SK-N-SH (cell line): Measurements from ENCODE around the gene CENPT. TPM values are rescaled to one million over a fixed set of nuclear protein-coding genes. Genes with fewer than 3 reads are reported as not detected.

ENCODE experiments used
- CTCF ChIA-PET: fragments of 300-600, 350-600 bp; formaldehyde crosslinking; extraction: SDS; loops from one replicate; lab custom pipeline; 2021; lab: Yijun Ruan, JAX
- POLR2A ChIA-PET: fragments of 350-600 bp; sonication (Branson Sonifier 250); formaldehyde crosslinking; extraction: SDS; loops from one replicate; lab custom pipeline; 2020; ENCODE audit warnings: antibody characterized with exemption, inconsistent platforms; lab: Yijun Ruan, JAX
- DNase-seq: peaks from one replicate; pipeline ENCODE4 v3.0.0; 2012
- H2AFZ ChIP-seq: fragments of 200-600 bp; sonication (generic); 2 replicates; pipeline ENCODE4 v1.8.1; 2016; ENCODE audit warnings: antibody characterized with exemption, mild to moderate bottlenecking, low read depth
- H3F3A ChIP-seq: fragments of 200-600 bp; sonication (generic); replicated peaks from 2 replicates; pipeline ENCODE3; 2016; ENCODE audit warnings: antibody characterized with exemption, mild to moderate bottlenecking; ENCODE audit not compliant: insufficient read depth
- H3K27ac ChIP-seq, 2 experiments: fragments of 200-500 bp in 1 of 2; fragments of 200-600 bp in 1 of 2; sonication (Bioruptor generic) in 1 of 2; sonication (generic), shearing (Covaris generic) in 1 of 2; 2 replicates each; pipeline versions ENCODE4 v1.5.1 to v1.6.1; 2014 to 2016; ENCODE audit warnings: low read depth in 2 of 2, inconsistent platforms in 1 of 2, low read length in 1 of 2, mild to moderate bottlenecking in 1 of 2, mixed read lengths in 1 of 2
- H3K27me3 ChIP-seq: fragments of 200-600 bp; sonication (generic), shearing (Covaris generic); 2 replicates; pipeline ENCODE4 v1.6.1; 2016; ENCODE audit warnings: mixed run types; ENCODE audit not compliant: insufficient read depth
- H3K36me3 ChIP-seq, 2 experiments: fragments of 200-500 bp in 1 of 2; fragments of 200-600 bp in 1 of 2; sonication (Bioruptor generic) in 1 of 2; sonication (generic) in 1 of 2; replicated peaks in 1 of 2; 2 replicates each; pipeline versions ENCODE3 to v1.5.1; 2014 to 2016; ENCODE audit warnings: low read length in 1 of 2, mild to moderate bottlenecking in 1 of 2; ENCODE audit not compliant: insufficient read depth in 2 of 2, control insufficient read depth in 1 of 2
- H3K4me1 ChIP-seq, 2 experiments: fragments of 200-500 bp in 1 of 2; fragments of 200-600 bp in 1 of 2; sonication (Bioruptor generic) in 1 of 2; sonication (generic), shearing (Covaris generic) in 1 of 2; 2 replicates each; pipeline versions ENCODE4 v1.5.1 to v1.6.1; 2014 to 2016; ENCODE audit warnings: low read depth in 1 of 2, low read length in 1 of 2, mixed run types in 1 of 2; ENCODE audit not compliant: insufficient read depth in 2 of 2, control insufficient read depth in 1 of 2
- H3K4me2 ChIP-seq: fragments of 200-600 bp; sonication (generic), shearing (Covaris generic); 2 replicates; pipeline ENCODE4 v1.6.1; 2017; ENCODE audit warnings: mixed run types
- H3K4me3 ChIP-seq, 2 experiments: fragments of 200-500 bp in 1 of 2; fragments of 200-600 bp in 1 of 2; sonication (Bioruptor generic) in 1 of 2; sonication (generic), shearing (Covaris generic) in 1 of 2; 2 replicates each; pipeline versions ENCODE4 v1.5.1 to v1.8.1; 2014 to 2016; ENCODE audit warnings: low read depth in 2 of 2, inconsistent platforms in 1 of 2, low read length in 1 of 2, mild to moderate bottlenecking in 1 of 2, mixed read lengths in 1 of 2, moderate library complexity in 1 of 2
- H3K79me2 ChIP-seq: fragments of 200-600 bp; sonication (generic); 2 replicates; pipeline ENCODE4 v1.8.1; 2017; ENCODE audit warnings: mild to moderate bottlenecking; ENCODE audit not compliant: insufficient read depth
- H3K9ac ChIP-seq: fragments of 200-600 bp; sonication (generic); 2 replicates; pipeline ENCODE4 v1.6.1; 2017; ENCODE audit warnings: mixed run types
- H3K9me2 ChIP-seq: fragments of 200-600 bp; sonication (generic); 2 replicates; pipeline ENCODE4 v1.6.1; 2017; ENCODE audit warnings: mixed run types
- H3K9me3 ChIP-seq: fragments of 200-600 bp; sonication (generic); 2 replicates; pipeline ENCODE4 v1.6.1; 2017; ENCODE audit warnings: mixed run types, mild to moderate bottlenecking, moderate library complexity
- H4K20me1 ChIP-seq: fragments of 200-600 bp; sonication (generic); 2 replicates; pipeline ENCODE4 v1.6.1; 2017; ENCODE audit warnings: mild to moderate bottlenecking, mixed run types; ENCODE audit not compliant: insufficient read depth
- CHD2 ChIP-seq: fragments of 150-350 bp; IDR thresholded peaks from 2 replicates; pipeline ENCODE4 v1.6.1; 2018; ENCODE audit warnings: low read length; ENCODE audit not compliant: partially characterized antibody
- CTCF ChIP-seq: fragments of 200-600 bp; sonication (generic); IDR thresholded peaks from 2 replicates; pipeline ENCODE4 v1.6.1; 2017; ENCODE audit warnings: antibody characterized with exemption, mild to moderate bottlenecking, moderate library complexity
- EP300 ChIP-seq, 2 experiments: IDR thresholded peaks; 2 replicates each; pipeline versions ENCODE4 v1.4.0 to v1.6.1; 2012; ENCODE audit warnings: borderline replicate concordance in 1 of 2, low read depth in 1 of 2, low read length in 1 of 2
- EZH2phosphoT487 ChIP-seq: fragments of 200-600 bp; sonication (generic); IDR thresholded peaks from 2 replicates; pipeline ENCODE4 v1.6.1; 2017; ENCODE audit warnings: low read depth, mixed run types, mild to moderate bottlenecking, antibody characterized with exemption, moderate library complexity, borderline replicate concordance
- FOSL2 ChIP-seq: IDR thresholded peaks from 2 replicates; pipeline ENCODE4 v1.4.0; 2012; ENCODE audit warnings: low read depth, mild to moderate bottlenecking, moderate library complexity, borderline replicate concordance
- FOXJ3 ChIP-seq: sonication (generic); formaldehyde crosslinking; IDR thresholded peaks from 2 replicates; pipeline ENCODE4 v1.5.1; 2020; ENCODE audit warnings: mild to moderate bottlenecking, missing genetic modification reagents
- FOXM1 ChIP-seq: IDR thresholded peaks from 2 replicates; pipeline ENCODE4 v1.4.0; 2012; ENCODE audit warnings: low read depth, mild to moderate bottlenecking
- GABPA ChIP-seq: IDR thresholded peaks from 2 replicates; pipeline ENCODE4 v1.4.0; 2012; ENCODE audit warnings: low read depth, mild to moderate bottlenecking
- IRF3 ChIP-seq: fragments of 150-350 bp; IDR thresholded peaks from 2 replicates; pipeline ENCODE4 v1.6.1; 2016; ENCODE audit warnings: mild to moderate bottlenecking, low read depth, low read length
- JUND ChIP-seq: IDR thresholded peaks from 2 replicates; pipeline ENCODE4 v1.4.0; 2012
- MAX ChIP-seq: IDR thresholded peaks from 2 replicates; pipeline ENCODE4 v1.4.0; 2012; ENCODE audit warnings: low read depth
- NFIC ChIP-seq: IDR thresholded peaks from 2 replicates; pipeline ENCODE4 v1.4.0; 2012; ENCODE audit warnings: borderline replicate concordance
- POLR2AphosphoS5 ChIP-seq: IDR thresholded peaks from 2 replicates; pipeline ENCODE4 v1.6.1; 2012; ENCODE audit warnings: low read depth, low read length
- RAD21 ChIP-seq: IDR thresholded peaks from 2 replicates; pipeline ENCODE4 v1.6.1; 2012; ENCODE audit warnings: mild to moderate bottlenecking, low read length
- RFX5 ChIP-seq: IDR thresholded peaks from 2 replicates; pipeline ENCODE4 v1.6.1; 2012; ENCODE audit warnings: mild to moderate bottlenecking, improper control_type of control experiment, low read length
- SIN3A ChIP-seq: IDR thresholded peaks from 2 replicates; pipeline ENCODE4 v1.6.1; 2012; ENCODE audit warnings: low read depth, mild to moderate bottlenecking, low read length, moderate library complexity, borderline replicate concordance
- TAF1 ChIP-seq: IDR thresholded peaks from 2 replicates; pipeline ENCODE4 v1.6.1; 2012; ENCODE audit warnings: low read depth, mild to moderate bottlenecking, low read length, moderate library complexity, borderline replicate concordance
- TEAD4 ChIP-seq: IDR thresholded peaks from 2 replicates; pipeline ENCODE4 v1.4.0; 2012; ENCODE audit warnings: mild to moderate bottlenecking, borderline replicate concordance; ENCODE audit not compliant: insufficient read depth
- USF1 ChIP-seq: IDR thresholded peaks from 2 replicates; pipeline ENCODE4 v1.4.0; 2012; ENCODE audit warnings: low read depth, borderline replicate concordance
- polyA plus RNA-seq, 3 experiments: library from polyadenylated mRNA; depleted of rRNA; stranded (reverse); fragments of >200 nt; gene quantifications; 2 replicates each; pipeline ENCODE4 v1.2.3, GENCODE V29; 2012
- TF ChIP-seq, protein P1 (sequence below): fragments of 150-350 bp; IDR thresholded peaks from 2 replicates; pipeline ENCODE4 v1.6.1; 2017; ENCODE audit warnings: antibody characterized with exemption, low read length, low read depth, borderline replicate concordance

The CENPT gene
- polyA plus RNA-seq, 1 of the 3 experiments (the other 2 are of a cell fraction): 48.6 TPM

GRCh38 chr16:67783353-67783725 lies 64.2 kb downstream of the CENPT start:
- Histone ChIP-seq H3K9me2 (no peaks in the 10 kb centered on the region), H3K9me3 (no peaks in the 10 kb centered on the region), H3K4me1 (no peaks in the 10 kb centered on the region; a peak in 1 of 4 replicates), H3K36me3 (peaks cover 0 to 7% of the 10 kb centered on the region in 2 experiments), H3K9ac (no peak overlapping the region), H3K4me2 (no peak overlapping the region), H2AFZ (no peak overlapping the region), H3K4me3 (no peak overlapping the region), H4K20me1 (0 out of 2 replicates have a peak, but pooled peaks cover 9% of the 10 kb centered on the region), H3K79me2 (peaks cover 35% of the 10 kb centered on the region), H3K27me3 (no peaks in the 10 kb centered on the region), H3F3A (peaks cover 3% of the 10 kb centered on the region), H3K27ac (no peak overlapping the region)
- DNase-seq: no peak
- TF ChIP-seq IRF3: no peak
- no peak for TF ChIP-seq USF1
- TF ChIP-seq RAD21: no peak
- no peak for TF ChIP-seq TAF1
- no peak for TF ChIP-seq FOSL2
- no peak for TF ChIP-seq JUND
- TF ChIP-seq POLR2AphosphoS5: no peak
- TF ChIP-seq RFX5: no peak
- no peak for TF ChIP-seq TEAD4
- TF ChIP-seq EP300 (IDR thresholded peaks at IDR 0.05; ENCODE audit: borderline replicate concordance in 1 of 2, low read depth in 1 of 2, low read length in 1 of 2): no peak
- TF ChIP-seq, protein P1, sequence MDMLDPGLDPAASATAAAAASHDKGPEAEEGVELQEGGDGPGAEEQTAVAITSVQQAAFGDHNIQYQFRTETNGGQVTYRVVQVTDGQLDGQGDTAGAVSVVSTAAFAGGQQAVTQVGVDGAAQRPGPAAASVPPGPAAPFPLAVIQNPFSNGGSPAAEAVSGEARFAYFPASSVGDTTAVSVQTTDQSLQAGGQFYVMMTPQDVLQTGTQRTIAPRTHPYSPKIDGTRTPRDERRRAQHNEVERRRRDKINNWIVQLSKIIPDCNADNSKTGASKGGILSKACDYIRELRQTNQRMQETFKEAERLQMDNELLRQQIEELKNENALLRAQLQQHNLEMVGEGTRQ: no peak
- TF ChIP-seq CHD2: no peak
- TF ChIP-seq CTCF: no peak
- no peak for TF ChIP-seq FOXM1
- no peak for TF ChIP-seq NFIC
- no peak for TF ChIP-seq EZH2phosphoT487
- no peak for TF ChIP-seq SIN3A
- no peak for TF ChIP-seq FOXJ3 (CRISPR knock-in tag)
- no peak for TF ChIP-seq GABPA
- no peak for TF ChIP-seq MAX
- CTCF ChIA-PET: no interaction called here
- POLR2A ChIA-PET: interaction anchor here (1.0 kb wide), 1 partner anchor 23 kb away, joined by 3 read pairs; the partner anchor contains the start of genes RANBP10 and TSNAXIP1
